NT2/D1 (cell line): Measurements from ENCODE around the gene DMGDH.

ENCODE experiments used
- YY1 ChIP-seq: IDR thresholded peaks from 2 replicates; pipeline ENCODE4 v1.6.1; 2011; ENCODE audit not compliant: insufficient read length, insufficient read depth
- ZNF274 ChIP-seq: IDR thresholded peaks from 2 replicates; pipeline ENCODE4 v1.6.1; 2011; ENCODE audit warnings: mild to moderate bottlenecking, low read depth, low read length

- TF ChIP-seq ZNF274, result no peak
- TF ChIP-seq YY1, result no peak
Observed at GRCh38 chr5:79022771-79023170, 46.7 kb downstream of the DMGDH start.
